Transverse colon (tissue), 4 donors: Measurements from ENCODE around the gene FADS6.

Experiments
- POLR2A ChIP-seq: fragments of 450-650 bp; IDR thresholded peaks from one replicate; pipeline ENCODE4 v1.6.1; 2016; ENCODE audit warnings: antibody characterized with exemption, mild to moderate bottlenecking, moderate library complexity
- POLR2AphosphoS5 ChIP-seq, 3 donors: sonication (generic); formaldehyde crosslinking; IDR thresholded peaks; one replicate each; pipeline ENCODE4 v1.6.1; 2016; ENCODE audit warnings: antibody characterized with exemption in 3 of 3
- TF ChIP-seq, protein P1 (sequence below), 5 experiments: fragments of 200-600 bp in 3 of 5; fragments of 450-650 bp in 2 of 5; sonication (generic) in 3 of 5; IDR thresholded peaks; 1 replicate in 2 of 5; 2 replicates in 3 of 5; pipeline ENCODE4 v1.5.1; 2016 to 2017; ENCODE audit warnings: antibody characterized with exemption in 5 of 5, inconsistent platforms in 3 of 5, mild to moderate bottlenecking in 2 of 5, moderate library complexity in 1 of 5

DNA sequence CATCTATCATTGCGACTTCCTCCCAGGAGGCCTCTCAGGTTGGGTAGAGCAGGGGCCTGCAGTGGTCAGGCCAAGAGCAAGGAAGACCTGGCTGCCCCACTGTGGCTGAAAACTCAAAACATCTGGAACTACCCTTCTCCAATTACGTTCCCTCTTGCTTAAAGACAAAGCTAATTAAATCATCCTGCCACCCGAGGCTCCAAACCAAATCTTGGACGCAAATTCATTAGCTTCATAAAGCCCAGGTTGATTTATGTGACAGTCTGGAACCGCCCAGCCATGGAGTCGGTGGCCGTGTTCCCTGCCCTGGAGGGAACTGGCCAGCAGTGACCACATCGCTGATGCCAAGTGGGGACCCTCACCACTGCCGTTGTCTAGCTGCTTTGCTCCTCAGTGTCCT, 55.2 kb downstream of the FADS6 start:
- TF ChIP-seq, protein P1, sequence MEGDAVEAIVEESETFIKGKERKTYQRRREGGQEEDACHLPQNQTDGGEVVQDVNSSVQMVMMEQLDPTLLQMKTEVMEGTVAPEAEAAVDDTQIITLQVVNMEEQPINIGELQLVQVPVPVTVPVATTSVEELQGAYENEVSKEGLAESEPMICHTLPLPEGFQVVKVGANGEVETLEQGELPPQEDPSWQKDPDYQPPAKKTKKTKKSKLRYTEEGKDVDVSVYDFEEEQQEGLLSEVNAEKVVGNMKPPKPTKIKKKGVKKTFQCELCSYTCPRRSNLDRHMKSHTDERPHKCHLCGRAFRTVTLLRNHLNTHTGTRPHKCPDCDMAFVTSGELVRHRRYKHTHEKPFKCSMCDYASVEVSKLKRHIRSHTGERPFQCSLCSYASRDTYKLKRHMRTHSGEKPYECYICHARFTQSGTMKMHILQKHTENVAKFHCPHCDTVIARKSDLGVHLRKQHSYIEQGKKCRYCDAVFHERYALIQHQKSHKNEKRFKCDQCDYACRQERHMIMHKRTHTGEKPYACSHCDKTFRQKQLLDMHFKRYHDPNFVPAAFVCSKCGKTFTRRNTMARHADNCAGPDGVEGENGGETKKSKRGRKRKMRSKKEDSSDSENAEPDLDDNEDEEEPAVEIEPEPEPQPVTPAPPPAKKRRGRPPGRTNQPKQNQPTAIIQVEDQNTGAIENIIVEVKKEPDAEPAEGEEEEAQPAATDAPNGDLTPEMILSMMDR (IDR thresholded peaks at IDR 0.05) = no peak
- no peak for TF ChIP-seq POLR2A
- no peak for TF ChIP-seq POLR2AphosphoS5 (IDR thresholded peaks at IDR 0.05)
